IMR-90 (cell line): Measurements from ENCODE around the gene KRT73. TPM values are rescaled to one million over a fixed set of nuclear protein-coding genes. Genes with fewer than 3 reads are reported as not detected.

ENCODE experiments used
- ATAC-seq: fragments of 200-7000 bp; cut with Tn5 transposase; 2 replicates; pipeline ENCODE4 v1.9.1; 2020; ENCODE audit warnings: low read depth, mild to moderate bottlenecking, moderate library complexity
- BruUV-seq: library from RNA; stranded (reverse); fragments of 400-500 nt; replicated peaks from 2 replicates; lab custom pipeline; 2021; lab: Mats Ljungman, UMichigan
- CTCF ChIA-PET: fragments of 300-600 bp; formaldehyde crosslinking; extraction: SDS; loops from one replicate; lab custom pipeline; 2021; ENCODE audit warnings: antibody characterized with exemption; lab: Yijun Ruan, JAX
- POLR2A ChIA-PET: fragments of 300-600 bp; sonication (Branson Sonifier 250); formaldehyde crosslinking; loops from one replicate; lab custom pipeline; 2022; ENCODE audit warnings: antibody characterized with exemption; ENCODE audit not compliant: unreplicated experiment; lab: Charles Lee
- DNase-seq: peaks from one replicate; pipeline ENCODE4 v3.0.0; 2013
- H2AFZ ChIP-seq: replicated peaks from 2 replicates; pipeline ENCODE3; 2013; ENCODE audit warnings: low read length, mild to moderate bottlenecking; ENCODE audit not compliant: poor library complexity
- H2AK5ac ChIP-seq: 2 replicates; pipeline ENCODE4 v1.6.1; 2013; ENCODE audit warnings: low read depth, low read length, inconsistent platforms
- H2AK9ac ChIP-seq: replicated peaks from 2 replicates; pipeline ENCODE3; 2013; ENCODE audit warnings: mild to moderate bottlenecking, low read depth, low read length, moderate library complexity; ENCODE audit not compliant: poor library complexity
- H2BK120ac ChIP-seq: 2 replicates; pipeline ENCODE4 v1.6.1; 2013; ENCODE audit warnings: low read depth, low read length, inconsistent platforms
- H2BK15ac ChIP-seq: 3 replicates; pipeline ENCODE4 v1.6.1; 2013; ENCODE audit warnings: low read depth, low read length, inconsistent platforms
- H2BK20ac ChIP-seq: 2 replicates; pipeline ENCODE4 v1.6.1; 2013; ENCODE audit warnings: low read depth, mild to moderate bottlenecking, inconsistent platforms, low read length, moderate library complexity
- H2BK5ac ChIP-seq: 2 replicates; pipeline ENCODE4 v1.6.1; 2013; ENCODE audit warnings: mild to moderate bottlenecking, low read depth, low read length, inconsistent platforms; ENCODE audit not compliant: poor library complexity, severe bottlenecking
- H3K14ac ChIP-seq: replicated peaks from 2 replicates; pipeline ENCODE4 v1.6.1; 2013; ENCODE audit warnings: low read depth, low read length, inconsistent platforms
- H3K18ac ChIP-seq: 2 replicates; pipeline ENCODE4 v1.6.1; 2013; ENCODE audit warnings: low read depth, low read length, control low read depth
- H3K23ac ChIP-seq: 2 replicates; pipeline ENCODE4 v1.6.1; 2013; ENCODE audit warnings: low read depth, low read length, inconsistent platforms
- H3K27ac ChIP-seq: 2 replicates; pipeline ENCODE4 v1.5.1; 2013; ENCODE audit warnings: mild to moderate bottlenecking, control low read depth, low read length; ENCODE audit not compliant: insufficient read depth
- H3K27me3 ChIP-seq: 2 replicates; pipeline ENCODE4 v1.6.1; 2013; ENCODE audit warnings: low read length; ENCODE audit not compliant: control insufficient read depth, insufficient read depth
- H3K36me3 ChIP-seq: 2 replicates; pipeline ENCODE4 v1.6.1; 2013; ENCODE audit warnings: low read length, mixed read lengths; ENCODE audit not compliant: control insufficient read depth, insufficient read depth
- H3K4ac ChIP-seq: 2 replicates; pipeline ENCODE4 v1.6.1; 2013; ENCODE audit warnings: low read depth, low read length, inconsistent platforms
- H3K4me1 ChIP-seq: 2 replicates; pipeline ENCODE4 v1.6.1; 2013; ENCODE audit warnings: low read length, mixed read lengths; ENCODE audit not compliant: control insufficient read depth, insufficient read depth
- H3K4me2 ChIP-seq: 2 replicates; pipeline ENCODE4 v1.6.1; 2013; ENCODE audit warnings: low read depth, mild to moderate bottlenecking, control low read depth, low read length, moderate library complexity
- H3K4me3 ChIP-seq: 2 replicates; pipeline ENCODE4 v1.5.1; 2013; ENCODE audit warnings: low read depth, mild to moderate bottlenecking, control low read depth, low read length, moderate library complexity; ENCODE audit not compliant: insufficient read depth
- H3K56ac ChIP-seq: 2 replicates; pipeline ENCODE4 v1.6.1; 2013; ENCODE audit warnings: low read length, inconsistent platforms; ENCODE audit not compliant: insufficient read depth; ENCODE audit errors: extremely low read depth
- H3K79me1 ChIP-seq, 2 experiments: 2 replicates each; pipeline ENCODE4 v1.6.1; 2013; ENCODE audit warnings: low read length in 2 of 2, inconsistent platforms in 1 of 2, low read depth in 1 of 2
- H3K9ac ChIP-seq: 2 replicates; pipeline ENCODE4 v1.6.1; 2013; ENCODE audit warnings: low read depth, low read length, control low read depth
- H3K9me1 ChIP-seq: 2 replicates; pipeline ENCODE4 v1.6.1; 2013; ENCODE audit warnings: low read length, inconsistent platforms; ENCODE audit not compliant: insufficient read depth
- H3K9me3 ChIP-seq: 2 replicates; pipeline ENCODE4 v1.6.1; 2013; ENCODE audit warnings: low read length; ENCODE audit not compliant: control insufficient read depth, insufficient read depth
- H4K20me1 ChIP-seq: 2 replicates; pipeline ENCODE4 v1.6.1; 2013; ENCODE audit warnings: low read length, inconsistent platforms; ENCODE audit not compliant: insufficient read depth
- H4K5ac ChIP-seq: 2 replicates; pipeline ENCODE4 v1.6.1; 2013; ENCODE audit warnings: mild to moderate bottlenecking, low read depth, low read length, control low read depth
- H4K8ac ChIP-seq, 2 experiments: 2 replicates each; pipeline ENCODE4 v1.6.1; 2013; ENCODE audit warnings: low read depth in 2 of 2, low read length in 2 of 2, control low read depth in 1 of 2, inconsistent platforms in 1 of 2
- H4K91ac ChIP-seq: 2 replicates; pipeline ENCODE4 v1.6.1; 2013; ENCODE audit warnings: low read depth, low read length, inconsistent platforms; ENCODE audit not compliant: insufficient read depth
- BHLHE40 ChIP-seq: fragments of 150-350 bp; IDR thresholded peaks from 2 replicates; pipeline ENCODE4 v1.6.1; 2016; ENCODE audit warnings: mild to moderate bottlenecking, low read depth, low read length
- CEBPB ChIP-seq: IDR thresholded peaks from 2 replicates; pipeline ENCODE4 v1.6.1; 2012; ENCODE audit warnings: low read depth, low read length, improper control_type of control experiment
- CHD1 ChIP-seq: IDR thresholded peaks from 2 replicates; pipeline ENCODE4 v1.6.1; 2012; ENCODE audit warnings: low read depth, low read length, improper control_type of control experiment
- FOS ChIP-seq: fragments of 150-350 bp; IDR thresholded peaks from 2 replicates; pipeline ENCODE4 v1.6.1; 2016; ENCODE audit warnings: low read depth, low read length
- MAFK ChIP-seq: IDR thresholded peaks from 2 replicates; pipeline ENCODE4 v1.6.1; 2012; ENCODE audit warnings: low read depth, low read length, improper control_type of control experiment
- MAZ ChIP-seq: IDR thresholded peaks from 2 replicates; pipeline ENCODE4 v1.6.1; 2012; ENCODE audit warnings: low read depth, mild to moderate bottlenecking, low read length, improper control_type of control experiment, moderate library complexity, borderline replicate concordance
- MXI1 ChIP-seq: IDR thresholded peaks from 2 replicates; pipeline ENCODE4 v1.6.1; 2012; ENCODE audit warnings: low read depth, mild to moderate bottlenecking, low read length, moderate library complexity, borderline replicate concordance
- NFE2L2 ChIP-seq: fragments of 150-350 bp; IDR thresholded peaks from 2 replicates; pipeline ENCODE4 v1.6.1; 2016; ENCODE audit warnings: low read depth, mild to moderate bottlenecking, low read length
- POLR2A ChIP-seq: IDR thresholded peaks from 2 replicates; pipeline ENCODE4 v1.6.1; 2012; ENCODE audit warnings: mild to moderate bottlenecking, low read depth, low read length
- RAD21 ChIP-seq: IDR thresholded peaks from 2 replicates; pipeline ENCODE4 v1.6.1; 2012; ENCODE audit warnings: low read length, improper control_type of control experiment
- RCOR1 ChIP-seq: IDR thresholded peaks from 2 replicates; pipeline ENCODE4 v1.6.1; 2012; ENCODE audit warnings: mild to moderate bottlenecking, low read length, improper control_type of control experiment; ENCODE audit not compliant: insufficient replicate concordance
- RFX5 ChIP-seq: IDR thresholded peaks from 2 replicates; pipeline ENCODE4 v1.8.0; 2012; ENCODE audit warnings: low read depth, mild to moderate bottlenecking, low read length, moderate library complexity
- SMC3 ChIP-seq: fragments of 150-350 bp; IDR thresholded peaks from 2 replicates; pipeline ENCODE4 v1.6.1; 2016; ENCODE audit warnings: low read depth, mild to moderate bottlenecking, antibody characterized with exemption, low read length, moderate library complexity
- WGBS, 2 experiments: methylation state at CpG; one replicate each; pipeline versions ENCODE4 v1.1.5 to v1.1.7; 2013; ENCODE audit warnings: missing lambda C conversion rate in 2 of 2; ENCODE audit not compliant: insufficient read length in 1 of 2; ENCODE audit errors: extremely low coverage in 2 of 2; 5-methylcytosine and 5-hydroxymethylcytosine counted together
- dilution Hi-C: fragments of 300-500 bp; cut with HindIII; formaldehyde crosslinking; loops from one replicate; pipeline ENCODE4 v1.14.3; 2018; ENCODE audit warnings: low sequenced_read_pairs; ENCODE audit not compliant: unreplicated experiment
- in situ Hi-C: fragments of 300-500 bp; cut with MboI; formaldehyde crosslinking; loops from 3 replicates; pipeline ENCODE4 v1.14.3; 2019; ENCODE audit warnings: low sequenced_read_pairs, inconsistent platforms, mixed read lengths
- intact Hi-C: fragments of 100-400 bp; cut with micrococcal nuclease; formaldehyde crosslinking; loops from 2 replicates; pipeline ENCODE4 v1.10.0; 2022
- polyA plus RNA-seq, 3 experiments: library from polyadenylated mRNA; depleted of rRNA; stranded (reverse); fragments of >200 nt; gene quantifications; 2 replicates each; pipeline ENCODE4 v1.2.3, GENCODE V29; 2012; ENCODE audit warnings: low replicate concordance in 1 of 3
- total RNA-seq: library from RNA; depleted of rRNA; stranded (reverse); fragments of >200 nt; gene quantifications from 2 replicates; pipeline ENCODE4 v1.2.3, GENCODE V29; 2012
- TF ChIP-seq, protein P1 (sequence below): fragments of 150-350 bp; IDR thresholded peaks from 2 replicates; pipeline ENCODE4 v1.6.1; 2016; ENCODE audit warnings: low read depth, mild to moderate bottlenecking, low read length, moderate library complexity, borderline replicate concordance
- TF ChIP-seq, protein P2 (sequence below): conservative IDR thresholded peaks from 2 replicates; pipeline ENCODE4 v1.5.1; 2012; ENCODE audit warnings: mild to moderate bottlenecking, low read depth, low read length, improper control_type of control experiment
- TF ChIP-seq, protein P3 (sequence below): fragments of 150-350 bp; IDR thresholded peaks from 2 replicates; pipeline ENCODE4 v1.6.1; 2017; ENCODE audit warnings: mild to moderate bottlenecking, antibody characterized with exemption, low read length, low read depth

Gene KRT73
- total and polyA plus RNA-seq, 2 of the 4 experiments (the other 2 are of a cell fraction), result not detected

DNA sequence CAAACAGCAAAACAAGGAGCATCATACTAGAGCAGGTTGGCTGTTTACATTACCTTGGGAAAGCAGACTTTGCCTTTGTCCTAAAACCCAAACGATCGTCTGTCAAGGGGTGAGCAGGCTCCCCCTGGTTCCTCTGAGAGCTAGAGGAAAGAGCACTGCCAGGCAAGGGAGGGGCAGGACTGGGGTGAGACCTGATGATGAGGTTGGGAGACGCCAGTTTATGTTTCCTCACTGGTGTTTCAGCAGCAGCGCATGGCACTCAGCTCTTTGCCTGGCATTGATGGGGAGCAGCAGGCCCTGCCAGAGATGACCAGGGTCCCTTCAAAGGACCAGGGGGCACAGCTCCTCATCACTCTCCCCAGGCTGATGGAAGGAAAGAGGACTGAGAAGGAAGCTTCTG is 41.6 kb upstream of the KRT73 start:
- Histone ChIP-seq H3K9me1 (no peaks in the 10 kb centered on the region), H3K4me1 (no peaks in the 10 kb centered on the region), H2BK15ac (no peak overlapping the region), H2BK120ac (no peak overlapping the region), H2AFZ (no peak overlapping the region), H3K4ac (no peak overlapping the region), H3K9ac (no peak overlapping the region), H3K79me1 (no peaks in the 10 kb centered on the region), H3K27me3 (peaks cover 20% of the 10 kb centered on the region), H4K8ac (no peak overlapping the region), H3K27ac (no peak overlapping the region), H4K20me1 (no peaks in the 10 kb centered on the region), H3K18ac (no peak overlapping the region), H3K9me3 (no peaks in the 10 kb centered on the region), H3K36me3 (no peaks in the 10 kb centered on the region), H2AK9ac (peak overlapping the region; percentile 24), H3K14ac (no peak overlapping the region), H2AK5ac (no peak overlapping the region), H4K91ac (no peak overlapping the region), H2BK5ac (no peak overlapping the region), H2BK20ac (no peak overlapping the region), H3K23ac (no peak overlapping the region), H3K4me2 (no peak overlapping the region), H3K4me3 (no peak overlapping the region), H4K5ac (no peak overlapping the region), H3K56ac (no peak overlapping the region)
- DNase-seq (no peak), ATAC-seq (no peak)
- in situ Hi-C loops (no loop called here), intact Hi-C loops (no loop called here), dilution Hi-C loops (no loop called here)
- no peak for TF ChIP-seq MXI1
- no peak for TF ChIP-seq MAZ
- TF ChIP-seq MAFK, result no peak
- no peak for TF ChIP-seq RAD21
- no peak for TF ChIP-seq NFE2L2
- no peak for TF ChIP-seq RCOR1
- TF ChIP-seq, protein P1, sequence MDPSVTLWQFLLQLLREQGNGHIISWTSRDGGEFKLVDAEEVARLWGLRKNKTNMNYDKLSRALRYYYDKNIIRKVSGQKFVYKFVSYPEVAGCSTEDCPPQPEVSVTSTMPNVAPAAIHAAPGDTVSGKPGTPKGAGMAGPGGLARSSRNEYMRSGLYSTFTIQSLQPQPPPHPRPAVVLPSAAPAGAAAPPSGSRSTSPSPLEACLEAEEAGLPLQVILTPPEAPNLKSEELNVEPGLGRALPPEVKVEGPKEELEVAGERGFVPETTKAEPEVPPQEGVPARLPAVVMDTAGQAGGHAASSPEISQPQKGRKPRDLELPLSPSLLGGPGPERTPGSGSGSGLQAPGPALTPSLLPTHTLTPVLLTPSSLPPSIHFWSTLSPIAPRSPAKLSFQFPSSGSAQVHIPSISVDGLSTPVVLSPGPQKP, result no peak
- TF ChIP-seq, protein P2, sequence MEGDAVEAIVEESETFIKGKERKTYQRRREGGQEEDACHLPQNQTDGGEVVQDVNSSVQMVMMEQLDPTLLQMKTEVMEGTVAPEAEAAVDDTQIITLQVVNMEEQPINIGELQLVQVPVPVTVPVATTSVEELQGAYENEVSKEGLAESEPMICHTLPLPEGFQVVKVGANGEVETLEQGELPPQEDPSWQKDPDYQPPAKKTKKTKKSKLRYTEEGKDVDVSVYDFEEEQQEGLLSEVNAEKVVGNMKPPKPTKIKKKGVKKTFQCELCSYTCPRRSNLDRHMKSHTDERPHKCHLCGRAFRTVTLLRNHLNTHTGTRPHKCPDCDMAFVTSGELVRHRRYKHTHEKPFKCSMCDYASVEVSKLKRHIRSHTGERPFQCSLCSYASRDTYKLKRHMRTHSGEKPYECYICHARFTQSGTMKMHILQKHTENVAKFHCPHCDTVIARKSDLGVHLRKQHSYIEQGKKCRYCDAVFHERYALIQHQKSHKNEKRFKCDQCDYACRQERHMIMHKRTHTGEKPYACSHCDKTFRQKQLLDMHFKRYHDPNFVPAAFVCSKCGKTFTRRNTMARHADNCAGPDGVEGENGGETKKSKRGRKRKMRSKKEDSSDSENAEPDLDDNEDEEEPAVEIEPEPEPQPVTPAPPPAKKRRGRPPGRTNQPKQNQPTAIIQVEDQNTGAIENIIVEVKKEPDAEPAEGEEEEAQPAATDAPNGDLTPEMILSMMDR, result no peak
- TF ChIP-seq CHD1, result no peak
- no peak for TF ChIP-seq RFX5
- TF ChIP-seq BHLHE40, result no peak
- no peak for TF ChIP-seq SMC3
- TF ChIP-seq, protein P3, sequence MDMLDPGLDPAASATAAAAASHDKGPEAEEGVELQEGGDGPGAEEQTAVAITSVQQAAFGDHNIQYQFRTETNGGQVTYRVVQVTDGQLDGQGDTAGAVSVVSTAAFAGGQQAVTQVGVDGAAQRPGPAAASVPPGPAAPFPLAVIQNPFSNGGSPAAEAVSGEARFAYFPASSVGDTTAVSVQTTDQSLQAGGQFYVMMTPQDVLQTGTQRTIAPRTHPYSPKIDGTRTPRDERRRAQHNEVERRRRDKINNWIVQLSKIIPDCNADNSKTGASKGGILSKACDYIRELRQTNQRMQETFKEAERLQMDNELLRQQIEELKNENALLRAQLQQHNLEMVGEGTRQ, result no peak
- TF ChIP-seq FOS, result no peak
- TF ChIP-seq POLR2A, result no peak
- no peak for TF ChIP-seq CEBPB
- CTCF ChIA-PET, result no interaction called here
- POLR2A ChIA-PET, result no interaction called here
- WGBS, 2 experiments, result no CpG with 5 or more reads among the region's 4 CpGs
- no TSS peak for BruUV-seq
